ENCODE data around the gene STK11.

Gene STK11, protein sequence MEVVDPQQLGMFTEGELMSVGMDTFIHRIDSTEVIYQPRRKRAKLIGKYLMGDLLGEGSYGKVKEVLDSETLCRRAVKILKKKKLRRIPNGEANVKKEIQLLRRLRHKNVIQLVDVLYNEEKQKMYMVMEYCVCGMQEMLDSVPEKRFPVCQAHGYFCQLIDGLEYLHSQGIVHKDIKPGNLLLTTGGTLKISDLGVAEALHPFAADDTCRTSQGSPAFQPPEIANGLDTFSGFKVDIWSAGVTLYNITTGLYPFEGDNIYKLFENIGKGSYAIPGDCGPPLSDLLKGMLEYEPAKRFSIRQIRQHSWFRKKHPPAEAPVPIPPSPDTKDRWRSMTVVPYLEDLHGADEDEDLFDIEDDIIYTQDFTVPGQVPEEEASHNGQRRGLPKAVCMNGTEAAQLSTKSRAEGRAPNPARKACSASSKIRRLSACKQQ

DNA sequence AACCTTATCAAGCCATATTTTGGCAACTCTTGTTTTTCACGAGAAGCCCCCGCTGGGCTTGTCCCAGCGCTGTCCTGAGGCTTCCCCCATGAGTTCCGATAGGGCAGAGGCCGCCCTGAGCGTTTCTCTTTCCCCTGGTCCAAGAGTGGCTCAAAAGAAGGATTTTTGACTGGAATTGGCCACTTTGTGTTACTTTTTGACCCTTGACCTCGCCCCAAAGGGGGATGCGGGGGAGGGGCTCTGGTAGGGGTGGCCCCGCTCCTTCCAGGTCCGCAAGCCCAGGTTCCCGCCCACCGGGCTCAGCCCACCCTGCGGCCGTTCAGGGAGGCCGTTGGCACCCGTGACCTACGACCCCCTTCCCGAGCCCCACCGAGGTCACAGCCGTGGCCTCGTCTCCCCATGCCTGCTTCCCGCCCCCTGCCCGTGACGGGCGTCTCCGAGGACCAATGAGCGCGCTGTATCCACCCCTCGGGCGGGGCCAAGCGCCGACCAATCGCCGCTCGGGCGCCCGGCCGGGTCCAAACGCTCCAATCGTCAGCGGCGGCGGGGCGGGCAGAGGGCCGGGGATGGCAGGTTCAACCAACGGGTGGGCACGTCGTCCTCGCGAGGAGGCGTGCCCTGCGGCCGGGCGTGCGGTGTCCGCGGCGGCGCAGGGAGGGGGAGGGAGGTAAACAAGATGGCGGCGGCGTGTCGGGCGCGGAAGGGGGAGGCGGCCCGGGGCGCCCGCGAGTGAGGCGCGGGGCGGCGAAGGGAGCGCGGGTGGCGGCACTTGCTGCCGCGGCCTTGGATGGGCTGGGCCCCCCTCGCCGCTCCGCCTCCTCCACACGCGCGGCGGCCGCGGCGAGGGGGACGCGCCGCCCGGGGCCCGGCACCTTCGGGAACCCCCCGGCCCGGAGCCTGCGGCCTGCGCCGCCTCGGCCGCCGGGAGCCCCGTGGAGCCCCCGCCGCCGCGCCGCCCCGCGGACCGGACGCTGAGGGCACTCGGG is at the start of gene STK11:
STK11 (plus strand) TSS at position 665 of the 986 bp plus-strand sequence. CDS start 1,136 bp downstream, outside the sequence.
- DNase-seq, result peak; percentile 99

DNA sequence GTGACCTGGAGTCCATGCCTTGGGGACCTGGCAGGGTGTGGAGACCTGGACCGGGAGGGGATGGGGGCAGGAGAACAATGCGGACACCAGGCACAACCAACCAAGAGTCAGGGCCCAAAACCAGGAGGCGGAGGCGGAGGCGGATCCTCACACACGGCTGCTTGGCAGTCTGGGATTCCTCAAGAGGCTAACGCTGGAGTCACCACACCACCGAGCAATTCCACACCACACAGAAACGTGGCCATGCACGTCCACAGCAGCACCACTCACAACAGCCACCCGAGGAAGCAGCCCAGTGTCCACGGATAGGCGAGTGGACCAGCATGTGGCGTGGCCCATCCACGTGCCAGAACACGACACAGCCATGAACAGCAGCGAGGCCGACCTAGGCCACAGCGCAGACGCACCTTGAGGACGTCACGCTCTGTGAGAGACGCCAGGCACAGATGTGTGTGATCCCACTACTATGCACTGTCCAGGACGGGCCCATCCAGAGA is 49.2 kb upstream of the STK11 start:
- DNase-seq, result no peak

DNA sequence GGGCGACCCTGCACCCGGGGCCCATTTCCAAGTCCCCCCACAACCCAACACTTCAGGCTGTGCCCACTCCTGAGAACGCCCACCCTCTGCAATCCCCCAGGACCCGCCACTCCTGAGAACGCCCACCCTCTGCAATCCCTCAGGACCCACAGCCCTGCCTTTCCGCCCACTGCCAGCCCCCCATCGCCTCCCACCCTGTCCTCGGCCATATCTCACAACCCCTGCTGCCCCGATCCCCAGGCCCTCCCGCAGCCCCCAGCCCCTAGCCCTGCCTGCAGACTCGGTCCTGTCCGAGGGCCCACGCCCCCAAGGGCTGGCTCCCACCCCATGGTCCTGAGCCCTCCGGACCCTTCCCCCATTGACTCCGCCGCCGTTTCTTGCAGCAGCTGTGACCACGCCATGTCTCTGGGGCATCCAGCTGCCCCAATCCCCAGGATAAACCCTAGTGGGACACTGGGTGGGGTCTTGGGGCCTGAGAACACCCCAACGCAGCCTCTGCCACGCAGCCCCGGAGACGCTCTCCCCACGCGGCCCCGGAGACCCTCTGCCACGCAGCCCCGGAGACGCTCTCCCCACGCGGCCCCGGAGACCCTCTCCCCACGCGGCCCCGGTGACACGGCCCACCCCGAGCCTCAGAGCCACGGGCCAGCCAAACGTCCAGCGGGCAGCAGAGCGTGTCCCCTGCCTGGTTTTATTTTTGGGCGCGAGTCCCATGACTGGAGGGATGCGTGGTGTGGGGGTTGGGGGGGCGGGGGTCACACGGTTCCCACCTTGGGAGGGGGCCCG is 48.6 kb upstream of the STK11 start:
- DNase-seq, result no peak

DNA sequence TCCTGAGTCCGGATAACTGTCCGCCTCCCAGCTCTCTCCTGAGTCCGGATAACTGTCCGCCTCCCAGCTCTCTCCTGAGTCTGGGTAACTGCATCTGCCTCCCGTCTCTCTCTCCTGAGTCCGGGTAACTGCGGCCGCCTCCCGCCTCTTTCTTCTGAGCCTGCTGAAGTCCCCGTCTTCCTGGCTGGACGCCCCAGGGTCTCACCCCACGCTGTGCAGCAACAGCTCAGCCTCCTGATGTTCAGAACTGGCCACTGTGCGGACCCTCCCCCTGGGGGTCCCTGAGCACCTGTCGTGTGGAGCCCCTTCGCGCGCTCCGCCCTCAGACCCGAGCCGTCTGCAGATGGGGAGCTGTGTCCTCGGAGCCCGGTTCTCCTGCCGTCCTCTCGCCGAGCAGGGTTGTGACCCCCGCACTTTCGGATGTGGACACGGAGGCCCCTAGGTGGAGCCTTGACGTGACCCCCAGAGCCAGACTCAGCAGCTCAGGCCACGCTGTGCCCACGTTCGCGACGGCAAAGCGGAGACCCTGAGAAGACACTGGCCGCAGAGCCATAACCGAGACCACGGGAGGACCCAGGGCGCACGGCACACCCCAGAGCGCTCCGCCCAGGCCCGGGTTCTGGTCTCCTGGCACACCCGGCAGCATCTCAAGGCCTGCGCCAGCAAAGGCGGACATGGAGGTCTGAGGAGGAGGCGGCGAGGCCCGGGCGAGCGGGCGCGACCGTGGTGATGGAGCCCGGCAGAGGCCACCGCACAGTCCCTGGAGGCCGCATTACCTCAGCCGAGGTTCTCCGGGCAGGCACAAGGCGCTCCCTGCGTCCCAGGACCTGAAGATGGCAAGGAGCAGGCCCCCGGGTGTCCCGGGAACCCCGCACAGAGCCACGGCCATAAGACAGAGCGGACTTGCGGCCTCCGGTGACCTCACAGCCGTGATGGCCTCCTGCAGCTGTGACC is 47.4 kb upstream of the STK11 start:
- DNase-seq, result no peak

DNA sequence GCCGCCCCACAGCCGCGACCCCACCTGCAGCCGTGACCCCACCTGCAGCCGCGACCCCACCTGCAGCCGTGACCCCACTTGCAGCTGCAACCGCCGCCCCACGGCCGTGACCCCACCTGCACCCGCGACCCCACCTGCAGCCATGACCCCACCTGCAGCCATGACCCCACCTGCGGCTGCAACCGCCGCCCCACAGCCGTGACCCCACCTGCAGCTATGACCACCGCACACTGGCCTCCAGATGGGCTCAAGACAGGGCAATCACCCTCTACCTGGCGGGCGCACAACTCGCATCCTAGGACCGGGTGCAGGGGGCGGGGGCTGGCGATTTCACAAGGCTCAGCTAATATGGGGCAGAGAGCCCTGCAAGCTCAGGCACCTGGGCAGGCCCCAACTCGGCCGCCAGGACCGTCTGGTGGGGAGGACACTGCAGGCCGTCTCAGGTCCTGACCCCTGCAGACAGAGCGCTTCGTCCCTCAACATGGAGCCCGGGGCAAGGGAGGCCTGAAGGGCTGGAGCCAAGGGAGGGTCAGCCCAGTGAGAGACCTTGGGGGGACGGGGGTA is 46.6 kb upstream of the STK11 start:
- no peak for DNase-seq

DNA sequence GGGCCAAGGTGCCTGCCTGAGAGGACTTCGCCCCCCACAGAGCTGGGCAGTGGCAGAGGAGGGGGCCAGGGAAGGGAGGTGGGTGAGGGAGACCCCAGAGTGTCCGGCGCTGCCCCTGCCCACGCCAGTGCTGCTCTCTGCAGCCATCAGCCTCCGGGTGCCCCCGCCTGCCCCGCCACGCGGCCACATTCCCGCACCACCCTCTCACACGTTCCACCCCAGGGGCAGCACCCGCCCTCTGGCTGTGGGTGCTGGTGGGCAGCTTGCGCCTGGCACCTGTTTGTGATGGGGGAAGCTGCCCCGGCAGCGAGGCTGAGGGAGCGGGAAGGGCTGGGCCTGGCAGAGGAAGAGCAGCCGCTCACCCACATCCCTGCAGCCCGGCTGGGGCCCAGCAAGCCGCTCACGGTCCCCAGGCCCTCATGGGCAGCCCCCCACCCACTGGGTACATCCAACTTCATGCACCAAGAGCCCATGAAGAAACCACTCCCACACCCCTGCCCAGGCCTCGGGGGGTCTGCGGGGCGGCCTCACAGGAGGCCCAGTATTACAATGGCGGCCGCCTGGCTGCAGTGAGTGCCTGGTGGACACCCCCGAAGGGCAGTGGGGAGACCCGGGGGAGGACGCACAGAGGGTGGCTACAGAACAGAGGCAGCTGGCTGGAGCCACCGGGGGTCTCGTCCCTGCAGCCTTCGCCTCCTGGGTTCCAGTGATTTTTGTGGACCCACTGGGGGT is 45.5 kb upstream of the STK11 start:
- no peak for DNase-seq

DNA sequence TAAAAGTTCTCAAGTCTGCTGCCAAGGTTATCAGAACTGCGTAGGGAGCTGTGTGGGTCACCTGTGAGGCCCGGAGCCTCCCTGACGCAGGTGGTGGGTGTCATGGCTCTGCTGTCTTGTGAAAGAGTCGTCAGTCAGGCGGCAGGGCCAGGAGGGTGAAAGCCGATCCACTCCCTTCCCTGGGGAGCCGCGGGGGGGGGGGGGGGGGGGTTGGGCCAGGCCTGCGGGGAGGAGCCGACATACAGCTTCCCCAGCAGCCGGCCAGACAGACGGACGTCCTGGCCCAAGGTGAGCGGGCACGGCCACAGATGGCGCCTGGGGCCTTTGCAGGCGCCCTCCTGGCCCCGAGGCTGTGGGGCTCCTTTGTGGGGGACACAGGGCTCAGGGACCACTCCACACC is 43.9 kb upstream of the STK11 start:
- no peak for DNase-seq

DNA sequence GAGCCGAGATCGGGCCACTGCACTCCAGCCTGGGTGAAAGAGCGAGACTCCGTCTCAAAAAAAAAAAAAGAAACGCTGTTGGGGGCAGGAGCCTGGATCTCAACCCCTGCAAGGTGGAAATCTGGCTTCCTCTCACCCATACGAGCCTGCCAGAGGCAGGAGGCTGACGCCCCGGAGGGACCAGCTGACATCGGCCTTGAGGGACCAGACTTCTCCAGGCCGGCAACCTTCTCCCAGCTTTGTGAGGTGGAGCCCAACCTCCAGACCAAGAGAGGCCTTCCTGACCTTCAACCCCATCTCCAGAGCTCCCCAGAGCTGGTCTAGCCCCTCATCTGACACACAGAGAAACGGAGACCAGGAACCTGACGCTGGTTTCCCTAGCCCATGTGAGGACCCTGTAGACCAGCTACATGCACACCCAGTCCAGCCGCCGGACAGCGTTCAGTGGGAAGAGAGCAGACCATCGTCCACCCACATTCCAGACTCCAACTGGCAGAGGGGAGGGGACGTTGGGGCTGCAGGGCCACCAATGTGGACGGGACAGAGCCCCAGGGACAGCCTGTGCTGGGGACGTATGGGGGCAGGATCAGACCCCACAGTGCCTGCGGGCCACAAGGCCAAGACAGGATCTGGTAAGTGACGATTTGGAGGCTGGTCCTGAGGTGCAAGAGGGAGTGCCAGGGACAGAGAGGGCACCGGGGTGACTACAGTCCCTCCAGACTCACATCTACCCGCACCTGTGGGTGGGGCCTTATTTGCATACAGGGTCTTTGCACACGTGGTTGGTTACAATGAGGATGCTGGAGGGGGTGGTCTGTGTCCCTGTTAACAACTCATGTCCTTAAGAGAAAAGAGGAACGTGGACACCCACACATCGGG is 42.9 kb upstream of the STK11 start:
- DNase-seq, result no peak

DNA sequence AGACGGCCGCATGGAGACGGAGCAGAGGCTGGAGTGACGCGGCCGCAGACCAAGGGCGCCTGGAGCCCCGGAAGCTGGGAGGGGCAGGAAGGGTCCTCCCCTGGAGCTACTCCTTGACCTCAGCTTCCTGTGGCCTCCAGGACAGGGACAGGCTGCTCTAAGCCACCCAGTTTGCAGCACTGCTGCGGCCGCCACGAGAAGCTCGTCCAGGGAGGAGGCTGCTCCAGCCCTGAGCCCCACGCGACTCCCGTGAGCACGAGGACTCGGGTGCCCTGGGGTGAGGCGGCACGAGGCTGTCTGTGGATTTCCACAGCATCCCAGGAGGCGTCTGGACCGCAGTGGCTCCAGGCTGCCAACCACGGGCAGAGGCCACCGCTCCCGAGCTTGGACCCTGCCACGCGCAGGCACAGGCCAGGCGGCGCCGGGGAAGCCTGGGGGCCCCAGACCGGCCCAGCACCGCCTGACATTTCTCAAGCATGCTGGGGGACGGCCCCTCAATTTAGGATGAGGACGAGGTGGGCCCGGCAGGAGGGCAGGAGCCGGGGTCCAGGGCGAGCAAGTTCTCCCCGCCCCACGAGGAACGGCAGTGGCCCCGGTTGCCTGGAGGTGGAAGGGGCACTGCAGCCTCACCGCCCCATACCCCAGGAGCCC is 42.2 kb upstream of the STK11 start:
- DNase-seq, result no peak

DNA sequence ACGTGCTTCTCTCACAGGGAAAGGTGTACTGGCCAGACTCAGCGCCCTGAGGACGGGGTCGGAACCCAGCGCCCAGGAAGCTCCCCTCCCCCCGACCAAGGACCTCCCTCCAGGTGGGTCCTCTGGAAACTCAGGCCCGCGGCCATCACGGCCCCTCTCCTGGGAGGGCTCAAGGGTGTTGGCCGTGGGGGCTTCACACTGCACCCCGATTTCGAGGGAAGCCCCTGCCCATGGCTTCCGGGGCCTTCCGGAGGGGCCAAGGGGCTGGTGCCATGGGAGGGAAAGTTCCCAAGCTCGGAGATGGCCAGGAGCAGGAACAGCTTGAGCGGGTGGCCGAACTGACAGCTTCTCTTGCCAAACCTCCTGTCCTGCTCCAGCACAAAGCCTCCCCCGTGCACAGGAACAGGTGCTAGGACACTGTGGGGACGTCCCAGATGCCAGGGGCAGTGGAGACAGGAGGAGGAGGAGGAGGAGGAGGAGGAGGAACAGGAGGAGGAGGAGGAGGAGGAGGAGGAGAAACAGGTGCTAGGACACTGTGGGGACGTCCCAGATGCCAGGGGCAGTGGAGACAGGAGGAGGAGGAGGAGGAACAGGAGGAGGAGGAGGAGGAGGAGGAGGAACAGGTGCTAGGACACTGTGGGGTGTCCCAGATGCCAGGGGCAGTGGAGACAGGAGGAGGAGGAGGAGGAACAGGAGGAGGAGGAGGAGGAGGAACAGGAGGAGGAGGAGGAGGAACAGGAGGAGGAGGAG is 41.5 kb upstream of the STK11 start:
- DNase-seq, result no peak

DNA sequence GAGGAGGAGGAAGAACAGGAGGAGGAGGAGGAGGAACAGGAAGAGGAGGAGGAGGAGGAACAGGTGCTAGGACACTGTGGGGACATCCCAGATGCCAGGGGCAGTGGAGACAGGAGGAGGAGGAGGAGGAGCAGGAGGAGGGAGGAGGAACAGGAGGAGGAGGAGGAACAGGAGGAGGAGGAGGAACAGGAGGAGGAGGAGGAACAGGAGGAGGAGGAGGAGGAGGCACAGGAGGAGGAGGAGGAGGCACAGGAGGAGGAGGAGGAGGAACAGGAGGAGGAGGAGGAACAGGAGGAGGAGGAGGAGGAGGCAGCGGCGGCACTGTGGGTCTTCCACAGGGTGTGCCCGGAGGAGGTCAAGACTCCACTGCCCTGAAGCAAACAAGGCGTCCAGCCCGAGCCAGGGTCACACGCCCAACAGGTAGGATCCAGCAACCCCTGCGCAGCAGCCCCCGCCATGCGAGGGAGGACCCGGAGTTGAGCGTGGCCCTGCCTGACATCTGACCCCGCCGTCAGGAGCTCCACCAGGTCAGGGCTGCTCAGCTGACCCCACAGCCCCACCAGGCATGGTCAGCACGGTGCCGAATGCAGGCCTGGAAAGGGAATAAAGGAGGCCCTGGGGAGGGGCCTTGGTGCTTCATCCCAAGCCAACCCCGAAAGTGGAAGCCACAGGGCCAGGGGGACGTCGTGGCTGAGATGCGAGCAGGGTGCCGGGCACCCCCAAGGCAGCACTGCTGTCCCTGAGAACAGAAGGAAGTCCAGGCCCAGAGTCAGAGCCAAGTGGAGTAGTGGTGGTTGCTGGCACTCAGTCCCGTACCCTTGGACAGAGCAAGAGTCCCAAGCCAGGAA is 40.7 kb upstream of the STK11 start:
- DNase-seq, result no peak

DNA sequence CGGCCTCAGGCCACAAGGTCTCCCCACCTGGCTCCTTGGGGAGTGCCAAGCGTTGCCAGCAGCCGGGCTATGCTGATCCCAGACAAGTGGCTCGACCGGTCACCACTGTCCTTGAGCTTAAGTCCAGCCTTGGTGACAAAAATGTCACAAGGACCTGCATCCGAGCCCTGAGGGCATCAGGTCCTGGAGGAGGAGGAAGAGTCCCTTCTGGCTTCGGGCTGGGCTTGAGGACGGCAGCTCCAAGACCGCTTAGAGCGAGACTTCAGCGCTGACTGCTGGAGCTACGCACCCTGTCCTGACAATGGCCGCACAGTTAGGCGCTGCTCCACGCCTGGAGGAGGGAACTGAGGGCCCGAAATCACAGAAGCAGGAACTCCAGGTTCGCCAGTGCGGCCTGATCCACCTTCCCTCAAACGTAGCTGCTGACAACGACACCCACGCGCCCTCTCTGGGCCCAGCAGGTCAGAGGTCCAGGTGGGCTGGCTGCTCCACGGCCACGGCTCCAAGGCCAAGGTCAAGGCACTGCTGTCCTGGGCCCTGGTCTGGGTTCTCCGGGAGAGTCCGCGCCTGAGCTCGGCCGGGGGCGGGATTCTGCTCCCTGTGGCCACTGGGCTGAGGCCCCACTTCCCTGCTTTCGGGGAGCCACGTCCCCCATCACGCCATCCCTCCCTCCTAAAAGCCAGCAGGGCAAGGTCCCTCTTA is 38.6 kb upstream of the STK11 start:
- no peak for DNase-seq

DNA sequence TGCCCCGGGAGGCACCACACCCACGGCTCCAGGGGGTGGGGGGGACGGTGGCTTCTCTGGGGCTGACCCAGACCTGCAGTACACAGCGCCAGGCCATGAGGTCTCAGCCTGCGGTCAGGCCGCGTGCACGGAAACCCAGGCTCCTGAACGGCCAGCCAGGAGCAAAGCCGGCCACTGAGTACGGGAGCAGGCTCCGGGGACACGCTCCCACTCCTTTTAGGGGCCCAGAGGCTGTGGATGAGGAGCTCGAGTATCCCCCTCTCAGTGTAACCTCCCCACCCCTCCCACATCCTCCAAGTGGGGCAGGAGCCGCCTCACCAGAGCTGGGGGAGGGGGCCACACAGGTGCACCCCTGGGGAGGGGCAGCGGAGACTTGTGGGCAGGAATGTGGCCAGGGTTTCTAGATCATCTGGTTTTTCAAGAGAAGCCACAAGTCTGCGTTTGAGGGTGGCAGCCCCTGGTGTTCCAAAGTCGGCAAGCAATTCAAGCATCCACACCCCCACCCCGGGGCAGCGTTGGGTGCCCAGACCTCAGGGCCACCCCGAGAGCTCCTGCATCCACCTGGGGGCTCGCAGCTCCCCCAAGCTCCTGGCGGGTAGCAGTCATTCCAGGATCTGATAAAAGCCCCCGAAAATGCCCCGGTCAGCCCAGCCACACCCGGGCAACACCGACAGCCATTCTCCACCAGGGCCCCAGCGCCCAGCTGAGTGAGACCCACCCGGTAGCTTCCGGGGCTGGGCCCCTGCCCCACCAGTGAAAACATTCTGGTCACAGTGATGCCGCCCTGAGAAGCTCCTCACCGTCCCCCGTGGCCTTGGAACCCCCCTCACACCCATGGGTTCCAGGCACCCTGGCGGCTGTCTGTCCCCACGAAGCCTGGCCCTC is 37.6 kb upstream of the STK11 start:
- no peak for DNase-seq

DNA sequence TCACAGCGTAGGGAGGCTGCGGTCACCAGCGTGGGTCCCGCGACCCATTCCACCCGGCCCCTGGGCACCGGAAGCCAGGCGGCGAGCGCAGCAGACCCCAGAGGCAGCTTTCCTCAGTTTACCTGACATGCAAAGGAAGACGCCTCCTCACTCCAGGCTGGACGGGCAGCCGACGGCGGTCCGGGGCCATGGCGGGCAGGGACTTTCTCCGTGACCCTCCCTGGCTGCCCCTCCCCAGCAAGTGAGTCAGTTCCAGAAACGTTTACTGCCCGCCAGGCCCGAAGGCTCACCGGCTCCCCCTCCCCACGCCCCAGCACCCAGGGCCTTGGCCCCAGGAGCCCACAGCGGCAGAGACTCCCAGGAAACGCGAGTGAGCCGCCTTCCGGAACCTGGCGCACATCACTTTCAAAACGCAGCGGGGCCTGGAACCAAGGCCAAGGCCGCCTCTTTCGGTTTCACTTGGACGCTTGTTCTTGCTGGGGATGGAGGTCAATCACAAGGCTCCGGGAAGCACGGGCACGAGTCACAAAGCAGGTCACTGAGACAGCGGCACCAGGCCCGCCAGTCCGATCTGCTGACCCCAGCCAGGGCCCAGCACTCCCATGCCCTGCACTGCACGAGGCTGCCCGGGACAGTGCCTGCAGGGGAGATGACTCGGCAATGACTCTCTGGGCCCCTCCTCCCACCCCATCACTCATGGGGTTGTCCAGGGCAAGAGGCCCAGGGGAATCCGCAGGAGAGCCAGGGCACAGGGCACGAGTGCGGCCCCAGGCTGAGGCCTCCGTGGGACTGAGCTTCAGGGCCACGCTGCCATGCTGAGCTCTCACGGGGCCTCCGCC is 36.8 kb upstream of the STK11 start:
- no peak for DNase-seq
